ENCODE results near the gene XCR1. TPM values are rescaled to one million over a fixed set of nuclear protein-coding genes. Genes with fewer than 3 reads are reported as not detected.
"Not testable (repeated sequence)": the region's sequence is repeated elsewhere in the genome, so short reads cannot be mapped to it uniquely, and the experiment has no call there.

XCR1 gene
- total RNA-seq, 1 experiment from 2014 or later: not detected

- Histone ChIP-seq H3K27me3 (ENCODE audit: control insufficient read depth, insufficient read depth, low read length) (peaks cover 2% of the 10 kb centered on the region; the same call in 1 of the 2 replicates), H3K4me3 (ENCODE audit: insufficient read depth, low read depth, low read length) (no peak overlapping the region), H3K36me3 (replicated peaks; ENCODE audit: control insufficient read depth, insufficient read depth, low read length) (no peaks in the 10 kb centered on the region)
- no peak for DNase-seq
Measured at GRCh38 chr3:46001178-46001577, 26.1 kb downstream of the XCR1 start.

- DNase-seq: no peak
- Histone ChIP-seq H3K4me3 (ENCODE audit: insufficient read depth, low read depth, low read length) (no peak overlapping the region), H3K27me3 (ENCODE audit: control insufficient read depth, insufficient read depth, low read length) (peaks cover 2% of the 10 kb centered on the region; the same call in 1 of the 2 replicates), H3K36me3 (replicated peaks; ENCODE audit: control insufficient read depth, insufficient read depth, low read length) (no peaks in the 10 kb centered on the region)
Measured at GRCh38 chr3:45997942-45998341, 29.3 kb downstream of the XCR1 start.

- H3K36me3 ChIP-seq (replicated peaks; ENCODE audit: control insufficient read depth, insufficient read depth, low read length); H3K4me3 ChIP-seq (ENCODE audit: insufficient read depth, low read depth, low read length); DNase-seq; H3K27me3 ChIP-seq (ENCODE audit: control insufficient read depth, insufficient read depth, low read length): not testable (repeated sequence)
Measured at GRCh38 chr3:45997499-45997898, 29.8 kb downstream of the XCR1 start.

GRCh38 chr3:45995236-45996192 lies 31.8 kb downstream of the XCR1 start, which contains the start of gene FYCO1:
Gene FYCO1 (minus strand): TSS chr3:45995824. CDS start chr3:45984910, 10,914 bp downstream.
- peak; percentile 96 for DNase-seq
- Histone ChIP-seq H3K4me3 (ENCODE audit: insufficient read depth, low read depth, low read length) (peak within 1 kb of the TSS; percentile 93), H3K27me3 (ENCODE audit: control insufficient read depth, insufficient read depth, low read length) (peaks cover 2% of the 10 kb centered on the region; the same call in 1 of the 2 replicates), H3K36me3 (replicated peaks; ENCODE audit: control insufficient read depth, insufficient read depth, low read length) (no peaks in the 10 kb centered on the region)

GRCh38 chr3:45994419-45995235 lies 32.7 kb downstream of the XCR1 start:
- H3K36me3 ChIP-seq (replicated peaks; ENCODE audit: control insufficient read depth, insufficient read depth, low read length): no peaks in the 10 kb centered on the region
- DNase-seq: peak; percentile 58
- H3K4me3 ChIP-seq (ENCODE audit: insufficient read depth, low read depth, low read length): peak overlapping the region; percentile 93
- H3K27me3 ChIP-seq (ENCODE audit: control insufficient read depth, insufficient read depth, low read length): peaks cover 2% of the 10 kb centered on the region; the same call in 1 of the 2 replicates

GRCh38 chr3:45993421-45994027 lies 33.8 kb downstream of the XCR1 start:
- Histone ChIP-seq H3K27me3 (ENCODE audit: control insufficient read depth, insufficient read depth, low read length) (peaks cover 2% of the 10 kb centered on the region; the same call in 1 of the 2 replicates), H3K4me3 (ENCODE audit: insufficient read depth, low read depth, low read length) (no peak overlapping the region), H3K36me3 (replicated peaks; ENCODE audit: control insufficient read depth, insufficient read depth, low read length) (no peaks in the 10 kb centered on the region)
- DNase-seq: no peak

GRCh38 chr3:45992821-45993221 lies 34.5 kb downstream of the XCR1 start:
- no peak overlapping the region for H3K4me3 ChIP-seq (ENCODE audit: insufficient read depth, low read depth, low read length)
- peak; percentile 36 for DNase-seq
- peaks cover 2% of the 10 kb centered on the region; the same call in 1 of the 2 replicates for H3K27me3 ChIP-seq (ENCODE audit: control insufficient read depth, insufficient read depth, low read length)
- H3K36me3 ChIP-seq (replicated peaks; ENCODE audit: control insufficient read depth, insufficient read depth, low read length): no peaks in the 10 kb centered on the region

GRCh38 chr3:45992133-45992729 lies 35.1 kb downstream of the XCR1 start:
- H3K36me3 ChIP-seq (replicated peaks; ENCODE audit: control insufficient read depth, insufficient read depth, low read length): no peaks in the 10 kb centered on the region
- no peak overlapping the region for H3K4me3 ChIP-seq (ENCODE audit: insufficient read depth, low read depth, low read length)
- DNase-seq: peak; percentile 61
- peaks cover 2% of the 10 kb centered on the region; the same call in 1 of the 2 replicates for H3K27me3 ChIP-seq (ENCODE audit: control insufficient read depth, insufficient read depth, low read length)

- peaks cover 1% of the 10 kb centered on the region; the same call in 1 of the 2 replicates for H3K27me3 ChIP-seq (ENCODE audit: control insufficient read depth, insufficient read depth, low read length)
- no peak for DNase-seq
- H3K36me3 ChIP-seq (replicated peaks; ENCODE audit: control insufficient read depth, insufficient read depth, low read length): no peaks in the 10 kb centered on the region
- H3K4me3 ChIP-seq (ENCODE audit: insufficient read depth, low read depth, low read length): no peak overlapping the region
Measured at GRCh38 chr3:45991341-45991740, 35.9 kb downstream of the XCR1 start.

- Histone ChIP-seq H3K27me3 (ENCODE audit: control insufficient read depth, insufficient read depth, low read length) (no peaks in the 10 kb centered on the region), H3K4me3 (ENCODE audit: insufficient read depth, low read depth, low read length) (no peak overlapping the region), H3K36me3 (replicated peaks; ENCODE audit: control insufficient read depth, insufficient read depth, low read length) (no peaks in the 10 kb centered on the region)
- no peak for DNase-seq
Measured at GRCh38 chr3:45990181-45990580, 37.1 kb downstream of the XCR1 start.

GRCh38 chr3:45988804-45989203 lies 38.5 kb downstream of the XCR1 start:
- Histone ChIP-seq H3K36me3 (replicated peaks; ENCODE audit: control insufficient read depth, insufficient read depth, low read length) (peaks cover 8% of the 10 kb centered on the region), H3K4me3 (ENCODE audit: insufficient read depth, low read depth, low read length) (no peak overlapping the region), H3K27me3 (ENCODE audit: control insufficient read depth, insufficient read depth, low read length) (no peaks in the 10 kb centered on the region)
- DNase-seq: no peak

GRCh38 chr3:45988362-45988761 lies 38.9 kb downstream of the XCR1 start:
- Histone ChIP-seq H3K27me3 (ENCODE audit: control insufficient read depth, insufficient read depth, low read length) (no peaks in the 10 kb centered on the region), H3K36me3 (replicated peaks; ENCODE audit: control insufficient read depth, insufficient read depth, low read length) (peaks cover 9% of the 10 kb centered on the region), H3K4me3 (ENCODE audit: insufficient read depth, low read depth, low read length) (no peak overlapping the region)
- no peak for DNase-seq

- H3K36me3 ChIP-seq (replicated peaks; ENCODE audit: control insufficient read depth, insufficient read depth, low read length): peaks cover 13% of the 10 kb centered on the region
- DNase-seq: no peak
- H3K27me3 ChIP-seq (ENCODE audit: control insufficient read depth, insufficient read depth, low read length): no peaks in the 10 kb centered on the region
- H3K4me3 ChIP-seq (ENCODE audit: insufficient read depth, low read depth, low read length): no peak overlapping the region
Measured at GRCh38 chr3:45987368-45988291, 39.7 kb downstream of the XCR1 start.
